GM12878 (cell line): Measurements from ENCODE around the gene HS6ST3. TPM values are rescaled to one million over a fixed set of nuclear protein-coding genes. Genes with fewer than 3 reads are reported as not detected.
"Not testable (repeated sequence)": the region's sequence is repeated elsewhere in the genome, so short reads cannot be mapped to it uniquely, and the experiment has no call there.

Experiments
- ATAC-seq: fragments of 200-7000 bp; cut with Tn5 transposase; 3 replicates; pipeline ENCODE4 v1.9.1; 2020; ENCODE audit warnings: mild to moderate bottlenecking, moderate library complexity
- BruUV-seq: library from RNA; stranded (reverse); fragments of 400-500 nt; replicated peaks from 2 replicates; lab custom pipeline; 2021; lab: Mats Ljungman, UMichigan
- CTCF ChIA-PET: fragments of 300-600 bp; sonication (Branson Sonifier 250); formaldehyde crosslinking; extraction: SDS; loops from one replicate; lab custom pipeline; 2021; ENCODE audit warnings: inconsistent platforms; lab: Yijun Ruan, JAX
- POLR2A ChIA-PET: fragments of 350-600 bp; formaldehyde crosslinking; extraction: SDS; loops from one replicate; lab custom pipeline; 2021; ENCODE audit warnings: inconsistent platforms; lab: Charles Lee
- RAD21 ChIA-PET: fragments of 300-600 bp; sonication (Branson Sonifier 250); formaldehyde crosslinking; loops from one replicate; lab custom pipeline; 2023; ENCODE audit warnings: antibody characterized with exemption; ENCODE audit not compliant: unreplicated experiment; lab: Charles Lee
- SMC1A ChIA-PET: fragments of 300-600 bp; sonication (Branson Sonifier 250); formaldehyde crosslinking; loops from one replicate; lab custom pipeline; 2023; ENCODE audit not compliant: unreplicated experiment, uncharacterized antibody; lab: Charles Lee
- DNase-seq: peaks from one replicate; pipeline ENCODE4 v3.0.0-alpha.2; 2011; ENCODE audit warnings: low read depth, low spot score
- FAIRE-seq: peaks from 3 replicates; lab custom pipeline; 2011; peaks lifted over from hg19 to GRCh38; lab: Jason Lieb, UNC
- H2AFZ ChIP-seq: 2 replicates; pipeline ENCODE4 v1.6.0; 2011; ENCODE audit warnings: low read depth, low read length, control low read depth; ENCODE audit not compliant: control insufficient read depth
- H3K27ac ChIP-seq: 2 replicates; pipeline ENCODE4 v1.5.1; 2011; ENCODE audit warnings: control low read depth; ENCODE audit not compliant: control insufficient read depth, insufficient read depth
- H3K27me3 ChIP-seq, 2 experiments: replicated peaks in 1 of 2; 2 replicates each; pipeline versions ENCODE4 v1.6.0 to v1.6.1; 2011; ENCODE audit warnings: low read length in 1 of 2; ENCODE audit not compliant: control insufficient read depth in 2 of 2, insufficient read depth in 2 of 2
- H3K36me3 ChIP-seq, 2 experiments: 2 replicates each; pipeline ENCODE4 v1.5.1; 2011; ENCODE audit warnings: low read length in 1 of 2; ENCODE audit not compliant: control insufficient read depth in 2 of 2, insufficient read depth in 2 of 2
- H3K4me1 ChIP-seq: 2 replicates; pipeline ENCODE4 v1.6.1; 2011; ENCODE audit warnings: mild to moderate bottlenecking, low read length, moderate library complexity, mixed read lengths; ENCODE audit not compliant: control insufficient read depth, insufficient read depth
- H3K4me2 ChIP-seq: 2 replicates; pipeline ENCODE4 v1.6.0; 2011; ENCODE audit warnings: control low read depth; ENCODE audit not compliant: control insufficient read depth, insufficient read depth
- H3K4me3 ChIP-seq: fragments of 200-600 bp; sonication (generic); 2 replicates; pipeline ENCODE4 v1.5.1; 2016
- H3K79me2 ChIP-seq: 2 replicates; pipeline ENCODE4 v1.6.0; 2011; ENCODE audit warnings: low read length; ENCODE audit not compliant: control insufficient read depth, insufficient read depth
- H3K9ac ChIP-seq: 2 replicates; pipeline ENCODE4 v1.8.0; 2011; ENCODE audit warnings: low read length, control low read depth, mixed read lengths; ENCODE audit not compliant: control insufficient read depth, insufficient read depth
- H3K9me3 ChIP-seq: replicated peaks from 3 replicates; pipeline ENCODE4 v1.5.1; 2011; ENCODE audit warnings: mild to moderate bottlenecking, low read length; ENCODE audit not compliant: control insufficient read depth, insufficient read depth
- H4K20me1 ChIP-seq: 2 replicates; pipeline ENCODE4 v1.6.0; 2011; ENCODE audit not compliant: control insufficient read depth, insufficient read depth
- CBX5 ChIP-seq: sonication (generic); IDR thresholded peaks from 2 replicates; pipeline ENCODE4 v1.6.1; 2016; ENCODE audit warnings: low read depth, moderate library complexity, mild to moderate bottlenecking, inconsistent platforms
- NR2C1 ChIP-seq: fragments of 450-650 bp; IDR thresholded peaks from 2 replicates; pipeline ENCODE4 v1.6.1; 2017; ENCODE audit warnings: antibody characterized with exemption, mild to moderate bottlenecking, moderate library complexity
- RAD51 ChIP-seq: fragments of 450-650 bp; IDR thresholded peaks from 2 replicates; pipeline ENCODE4 v1.6.1; 2016; ENCODE audit warnings: moderate library complexity, mild to moderate bottlenecking, inconsistent platforms
- TCF7 ChIP-seq: IDR thresholded peaks from 2 replicates; pipeline ENCODE4 v1.6.1; 2014; ENCODE audit warnings: antibody characterized with exemption, borderline replicate concordance
- WGBS: methylation state at CpG from one replicate; pipeline ENCODE4 v1.1.6; 2016; ENCODE audit warnings: low lambda C conversion rate; ENCODE audit not compliant: insufficient replicate concordance, insufficient coverage; ENCODE audit errors: missing lambda C conversion rate; 5-methylcytosine and 5-hydroxymethylcytosine counted together
- in situ Hi-C: fragments of 300-500 bp; cut with MboI; formaldehyde crosslinking; loops from 9 replicates; pipeline ENCODE4 v1.14.3; 2018; ENCODE audit warnings: mixed read lengths
- intact Hi-C: fragments of 100-400 bp; cut with micrococcal nuclease; formaldehyde crosslinking; loops from one replicate; pipeline ENCODE4 v1.14.2; 2022; ENCODE audit not compliant: unreplicated experiment
- polyA plus RNA-seq, 11 experiments: library from polyadenylated mRNA; depleted of rRNA in 4 of 11; unstranded in 6 of 11; stranded (reverse) in 5 of 11; fragments of >200 nt; fragmentation: Nextera tagmentation in 4 of 11; fragmentation: Illumina TruSeq in 1 of 11; extraction: Ambion mirVana in 4 of 11; extraction: Trizol in 1 of 11; gene quantifications; 1 replicate in 1 of 11; 2 replicates in 10 of 11; pipeline versions ENCODE4 v1.2.1 to v1.2.3, GENCODE V29; 2011 to 2016; ENCODE audit warnings: inconsistent platforms in 2 of 11, missing spikeins in 2 of 11, low read depth in 1 of 11
- total RNA-seq, 4 experiments: library from RNA; depleted of rRNA in 3 of 4; stranded (reverse); fragments of >200 nt in 3 of 4; fragmentation: Illumina TruSeq in 1 of 4; extraction: Trizol in 1 of 4; gene quantifications; 2 replicates each; pipeline versions ENCODE4 v1.2.1 to v1.2.3, GENCODE V29; 2013 to 2021
- TF ChIP-seq, protein P1 (sequence below): fragments of 450-650 bp; IDR thresholded peaks from 2 replicates; pipeline ENCODE4 v1.6.1; 2016; ENCODE audit warnings: mild to moderate bottlenecking, moderate library complexity, borderline replicate concordance
- TF ChIP-seq, protein P2 (sequence below): IDR thresholded peaks from 2 replicates; pipeline ENCODE4 v1.6.1; 2011; ENCODE audit warnings: borderline replicate concordance, low read depth, mild to moderate bottlenecking, moderate library complexity, mixed read lengths, low read length; ENCODE audit not compliant: insufficient read depth; ENCODE audit errors: extremely low read length
- TF ChIP-seq, protein P3 (sequence below): IDR thresholded peaks from 2 replicates; pipeline ENCODE4 v1.6.1; 2012; ENCODE audit warnings: low read length, inconsistent platforms

Gene HS6ST3
- total and polyA plus RNA-seq, 10 of the 15 experiments (the other 5 are each of a cell fraction or from before 2014, with no cell fraction given): under 0.01 to 2.9 TPM; not detected in 8

DNA sequence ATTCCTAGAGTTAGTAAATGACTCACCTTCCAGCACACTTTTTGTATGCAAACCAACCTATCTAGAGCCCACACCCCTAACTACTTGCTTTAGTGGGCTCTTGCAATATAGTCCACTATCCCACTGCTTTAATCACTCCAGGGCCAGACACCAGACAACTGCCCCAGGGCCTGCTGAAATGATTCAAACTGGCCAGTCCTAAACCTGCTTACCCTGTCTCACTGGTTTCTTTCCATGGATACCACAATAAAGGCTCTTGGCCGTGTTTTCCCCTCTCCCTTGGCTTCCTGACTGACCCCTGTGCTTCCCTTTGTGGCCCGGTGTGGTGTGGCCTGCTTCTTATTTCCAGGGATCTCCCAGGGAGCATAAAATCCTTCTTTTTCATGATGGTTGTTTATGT is 14.6 kb downstream of the HS6ST3 start (continued):
- TF ChIP-seq, protein P1, sequence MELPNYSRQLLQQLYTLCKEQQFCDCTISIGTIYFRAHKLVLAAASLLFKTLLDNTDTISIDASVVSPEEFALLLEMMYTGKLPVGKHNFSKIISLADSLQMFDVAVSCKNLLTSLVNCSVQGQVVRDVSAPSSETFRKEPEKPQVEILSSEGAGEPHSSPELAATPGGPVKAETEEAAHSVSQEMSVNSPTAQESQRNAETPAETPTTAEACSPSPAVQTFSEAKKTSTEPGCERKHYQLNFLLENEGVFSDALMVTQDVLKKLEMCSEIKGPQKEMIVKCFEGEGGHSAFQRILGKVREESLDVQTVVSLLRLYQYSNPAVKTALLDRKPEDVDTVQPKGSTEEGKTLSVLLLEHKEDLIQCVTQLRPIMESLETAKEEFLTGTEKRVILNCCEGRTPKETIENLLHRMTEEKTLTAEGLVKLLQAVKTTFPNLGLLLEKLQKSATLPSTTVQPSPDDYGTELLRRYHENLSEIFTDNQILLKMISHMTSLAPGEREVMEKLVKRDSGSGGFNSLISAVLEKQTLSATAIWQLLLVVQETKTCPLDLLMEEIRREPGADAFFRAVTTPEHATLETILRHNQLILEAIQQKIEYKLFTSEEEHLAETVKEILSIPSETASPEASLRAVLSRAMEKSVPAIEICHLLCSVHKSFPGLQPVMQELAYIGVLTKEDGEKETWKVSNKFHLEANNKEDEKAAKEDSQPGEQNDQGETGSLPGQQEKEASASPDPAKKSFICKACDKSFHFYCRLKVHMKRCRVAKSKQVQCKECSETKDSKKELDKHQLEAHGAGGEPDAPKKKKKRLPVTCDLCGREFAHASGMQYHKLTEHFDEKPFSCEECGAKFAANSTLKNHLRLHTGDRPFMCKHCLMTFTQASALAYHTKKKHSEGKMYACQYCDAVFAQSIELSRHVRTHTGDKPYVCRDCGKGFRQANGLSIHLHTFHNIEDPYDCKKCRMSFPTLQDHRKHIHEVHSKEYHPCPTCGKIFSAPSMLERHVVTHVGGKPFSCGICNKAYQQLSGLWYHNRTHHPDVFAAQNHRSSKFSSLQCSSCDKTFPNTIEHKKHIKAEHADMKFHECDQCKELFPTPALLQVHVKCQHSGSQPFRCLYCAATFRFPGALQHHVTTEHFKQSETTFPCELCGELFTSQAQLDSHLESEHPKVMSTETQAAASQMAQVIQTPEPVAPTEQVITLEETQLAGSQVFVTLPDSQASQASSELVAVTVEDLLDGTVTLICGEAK: no peak
- TF ChIP-seq RAD51 (no peak), CBX5 (no peak), TCF7 (no peak), NR2C1 (no peak)
- TF ChIP-seq, protein P2, sequence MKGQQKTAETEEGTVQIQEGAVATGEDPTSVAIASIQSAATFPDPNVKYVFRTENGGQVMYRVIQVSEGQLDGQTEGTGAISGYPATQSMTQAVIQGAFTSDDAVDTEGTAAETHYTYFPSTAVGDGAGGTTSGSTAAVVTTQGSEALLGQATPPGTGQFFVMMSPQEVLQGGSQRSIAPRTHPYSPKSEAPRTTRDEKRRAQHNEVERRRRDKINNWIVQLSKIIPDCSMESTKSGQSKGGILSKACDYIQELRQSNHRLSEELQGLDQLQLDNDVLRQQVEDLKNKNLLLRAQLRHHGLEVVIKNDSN: no peak
- TF ChIP-seq, protein P3, sequence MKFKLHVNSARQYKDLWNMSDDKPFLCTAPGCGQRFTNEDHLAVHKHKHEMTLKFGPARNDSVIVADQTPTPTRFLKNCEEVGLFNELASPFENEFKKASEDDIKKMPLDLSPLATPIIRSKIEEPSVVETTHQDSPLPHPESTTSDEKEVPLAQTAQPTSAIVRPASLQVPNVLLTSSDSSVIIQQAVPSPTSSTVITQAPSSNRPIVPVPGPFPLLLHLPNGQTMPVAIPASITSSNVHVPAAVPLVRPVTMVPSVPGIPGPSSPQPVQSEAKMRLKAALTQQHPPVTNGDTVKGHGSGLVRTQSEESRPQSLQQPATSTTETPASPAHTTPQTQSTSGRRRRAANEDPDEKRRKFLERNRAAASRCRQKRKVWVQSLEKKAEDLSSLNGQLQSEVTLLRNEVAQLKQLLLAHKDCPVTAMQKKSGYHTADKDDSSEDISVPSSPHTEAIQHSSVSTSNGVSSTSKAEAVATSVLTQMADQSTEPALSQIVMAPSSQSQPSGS: no peak

DNA sequence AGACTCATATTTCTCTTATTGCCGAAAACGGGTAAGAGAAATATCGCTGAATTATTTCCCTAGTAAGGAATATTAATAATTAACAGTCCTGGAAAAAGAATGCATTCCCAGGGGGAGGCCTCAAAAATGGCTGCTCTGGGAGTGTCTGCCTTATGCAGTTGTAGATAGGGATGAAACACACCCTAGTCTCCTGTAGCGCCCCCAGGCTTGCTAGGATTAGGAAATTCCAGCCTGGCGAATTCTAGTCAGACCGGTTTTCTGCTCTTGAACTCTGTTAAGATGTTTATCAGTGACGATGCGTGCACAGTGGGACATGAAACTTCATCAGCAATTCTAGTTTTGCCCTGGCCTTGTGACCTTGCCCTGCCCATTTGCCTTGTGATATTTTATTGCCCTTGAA is 18.2 kb downstream of the HS6ST3 start:
- H2AFZ ChIP-seq, H3K4me3 ChIP-seq, H3K4me1 ChIP-seq, RAD21 ChIA-PET, in situ Hi-C loops, FAIRE-seq, H3K9ac ChIP-seq, intact Hi-C loops, DNase-seq, BruUV-seq, ATAC-seq, SMC1A ChIA-PET, H3K36me3 ChIP-seq, CTCF ChIA-PET, H4K20me1 ChIP-seq, POLR2A ChIA-PET, H3K4me2 ChIP-seq, H3K79me2 ChIP-seq, H3K9me3 ChIP-seq, H3K27ac ChIP-seq, H3K27me3 ChIP-seq: not testable (repeated sequence)
- WGBS: 81% methylated on average over 8 of the region's 8 CpGs
